Activated B cell treated with CpG ODN at 0.5 μM for 24 hours (primary cell): ENCODE results near the gene ALK. TPM values are rescaled to one million over a fixed set of nuclear protein-coding genes. Genes with fewer than 3 reads are reported as not detected.

ENCODE experiments used
- ATAC-seq: fragments of 200-7000 bp; cut with Tn5 transposase; one replicate; pipeline ENCODE4 v1.10.0; 2021; ENCODE audit warnings: low read depth, mild to moderate bottlenecking, moderate library complexity
- CTCF ChIA-PET: fragments of 350-600 bp; sonication (Branson Sonifier 250); formaldehyde crosslinking; loops from one replicate; lab custom pipeline; 2021; ENCODE audit warnings: antibody characterized with exemption; lab: Charles Lee
- POLR2A ChIA-PET: fragments of 350-600 bp; sonication (Branson Sonifier 250); formaldehyde crosslinking; loops from one replicate; lab custom pipeline; 2021; ENCODE audit warnings: antibody characterized with exemption; lab: Charles Lee
- DNase-seq: peaks from one replicate; pipeline ENCODE4 v3.0.0; 2022
- H3K27ac Mint-ChIP-seq: one replicate; pipeline ENCODE4 v1.8.0; 2020; ENCODE audit warnings: mixed read lengths
- H3K27me3 Mint-ChIP-seq: one replicate; pipeline ENCODE4 v1.8.0; 2021; ENCODE audit warnings: mixed read lengths
- H3K36me3 Mint-ChIP-seq: one replicate; pipeline ENCODE4 v1.8.0; 2021; ENCODE audit warnings: low read depth, mixed read lengths
- H3K4me1 Mint-ChIP-seq: one replicate; pipeline ENCODE4 v1.8.0; 2021; ENCODE audit warnings: mixed read lengths
- H3K4me3 Mint-ChIP-seq: one replicate; pipeline ENCODE4 v1.8.0; 2020; ENCODE audit warnings: mild to moderate bottlenecking, mixed read lengths
- H3K9me3 Mint-ChIP-seq: one replicate; pipeline ENCODE4 v1.8.0; 2020; ENCODE audit warnings: mixed read lengths
- intact Hi-C: fragments of 100-400 bp; cut with micrococcal nuclease; formaldehyde crosslinking; loops from one replicate; pipeline ENCODE4 v1.15.1; 2024
- total RNA-seq: library from RNA; stranded (reverse); gene quantifications from 2 replicates; pipeline ENCODE4 v1.2.3, GENCODE V29; 2022
- TF ChIP-seq, protein P1 (sequence below): fragments of 200-600 bp; IDR thresholded peaks from one replicate; pipeline ENCODE4 v1.8.0; 2022; ENCODE audit warnings: antibody characterized with exemption, mild to moderate bottlenecking

Gene ALK
- total RNA-seq, 1 donor from 2014 or later: not detected

- no peak overlapping the region for H3K27ac Mint-ChIP-seq
- no peaks in the 10 kb centered on the region for H3K36me3 Mint-ChIP-seq
- peaks cover 6% of the 10 kb centered on the region for H3K27me3 Mint-ChIP-seq
- ATAC-seq (no peak), DNase-seq (no peak)
- intact Hi-C loops: no loop called here
- H3K4me3 Mint-ChIP-seq: no peak overlapping the region
- no peaks in the 10 kb centered on the region for H3K9me3 Mint-ChIP-seq
- TF ChIP-seq, protein P1, sequence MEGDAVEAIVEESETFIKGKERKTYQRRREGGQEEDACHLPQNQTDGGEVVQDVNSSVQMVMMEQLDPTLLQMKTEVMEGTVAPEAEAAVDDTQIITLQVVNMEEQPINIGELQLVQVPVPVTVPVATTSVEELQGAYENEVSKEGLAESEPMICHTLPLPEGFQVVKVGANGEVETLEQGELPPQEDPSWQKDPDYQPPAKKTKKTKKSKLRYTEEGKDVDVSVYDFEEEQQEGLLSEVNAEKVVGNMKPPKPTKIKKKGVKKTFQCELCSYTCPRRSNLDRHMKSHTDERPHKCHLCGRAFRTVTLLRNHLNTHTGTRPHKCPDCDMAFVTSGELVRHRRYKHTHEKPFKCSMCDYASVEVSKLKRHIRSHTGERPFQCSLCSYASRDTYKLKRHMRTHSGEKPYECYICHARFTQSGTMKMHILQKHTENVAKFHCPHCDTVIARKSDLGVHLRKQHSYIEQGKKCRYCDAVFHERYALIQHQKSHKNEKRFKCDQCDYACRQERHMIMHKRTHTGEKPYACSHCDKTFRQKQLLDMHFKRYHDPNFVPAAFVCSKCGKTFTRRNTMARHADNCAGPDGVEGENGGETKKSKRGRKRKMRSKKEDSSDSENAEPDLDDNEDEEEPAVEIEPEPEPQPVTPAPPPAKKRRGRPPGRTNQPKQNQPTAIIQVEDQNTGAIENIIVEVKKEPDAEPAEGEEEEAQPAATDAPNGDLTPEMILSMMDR: no peak
- ChIA-PET POLR2A (no interaction called here), CTCF (no interaction called here)
- H3K4me1 Mint-ChIP-seq: no peaks in the 10 kb centered on the region
These were observed 110.0 kb downstream of the ALK start for GRCh38 chr2:29811378-29811777.

DNA sequence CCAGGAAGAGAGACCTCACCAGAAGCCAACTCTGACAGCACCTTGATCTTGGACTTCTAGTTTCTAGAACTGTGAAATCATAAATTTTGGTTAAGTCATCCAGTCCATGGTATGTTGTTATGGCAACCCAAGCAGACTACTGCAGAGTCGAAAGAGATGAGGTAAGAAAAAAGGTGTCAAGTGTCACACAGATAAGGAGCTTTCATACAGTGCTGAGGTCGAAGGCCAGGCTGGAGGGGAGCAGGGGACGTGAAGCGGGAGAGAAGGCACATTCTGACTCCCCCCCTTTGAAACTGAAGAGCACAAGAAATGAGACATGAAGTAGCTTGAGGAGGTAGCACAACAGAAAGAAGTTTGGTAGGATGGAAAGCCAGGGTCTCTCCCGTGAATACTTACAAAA is 110.4 kb downstream of the ALK start:
- no peaks in the 10 kb centered on the region for H3K36me3 Mint-ChIP-seq
- TF ChIP-seq, protein P1: no peak
- ChIA-PET CTCF (no interaction called here), POLR2A (no interaction called here)
- H3K27ac Mint-ChIP-seq: no peak overlapping the region
- no peak overlapping the region for H3K4me3 Mint-ChIP-seq
- ATAC-seq: no peak
- no peak for DNase-seq
- H3K9me3 Mint-ChIP-seq: no peaks in the 10 kb centered on the region
- peaks cover 6% of the 10 kb centered on the region for H3K27me3 Mint-ChIP-seq
- no peaks in the 10 kb centered on the region for H3K4me1 Mint-ChIP-seq
- intact Hi-C loops: no loop called here

DNA sequence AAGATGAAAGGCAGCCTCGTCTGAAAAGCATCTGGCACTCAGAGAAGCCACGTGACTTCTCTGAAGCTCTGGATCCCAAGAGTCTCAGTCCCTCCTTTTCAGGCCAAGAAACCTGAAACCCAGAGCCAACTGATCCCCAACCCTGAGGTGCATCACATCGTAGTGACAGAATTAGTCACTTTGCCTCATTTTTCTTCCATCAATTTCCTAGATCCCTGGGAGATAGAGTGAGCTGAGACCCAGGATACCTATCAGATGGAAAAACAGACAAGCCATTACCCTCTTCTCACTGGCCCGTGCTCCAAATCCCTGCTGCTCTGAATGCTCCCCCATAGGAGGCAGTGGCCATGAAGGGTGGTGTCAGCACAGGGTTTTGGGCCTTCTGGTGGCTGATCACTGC is 113.1 kb downstream of the ALK start:
- Mint-ChIP-seq H3K4me1 (no peaks in the 10 kb centered on the region), H3K4me3 (no peak overlapping the region), H3K27me3 (peaks cover 9% of the 10 kb centered on the region), H3K9me3 (peaks cover 5% of the 10 kb centered on the region), H3K27ac (no peak overlapping the region), H3K36me3 (no peaks in the 10 kb centered on the region)
- ChIA-PET CTCF (no interaction called here), POLR2A (no interaction called here)
- TF ChIP-seq, protein P1: no peak
- no peak for DNase-seq
- intact Hi-C loops: no loop called here
- no peak for ATAC-seq

GRCh38 chr2:29807082-29807481 is 114.3 kb downstream of the ALK start:
- no peak overlapping the region for H3K4me3 Mint-ChIP-seq
- ATAC-seq (no peak), DNase-seq (no peak)
- no peak overlapping the region for H3K27ac Mint-ChIP-seq
- intact Hi-C loops: no loop called here
- H3K9me3 Mint-ChIP-seq: peaks cover 5% of the 10 kb centered on the region
- ChIA-PET CTCF (no interaction called here), POLR2A (no interaction called here)
- H3K27me3 Mint-ChIP-seq: peaks cover 9% of the 10 kb centered on the region
- no peaks in the 10 kb centered on the region for H3K4me1 Mint-ChIP-seq
- no peaks in the 10 kb centered on the region for H3K36me3 Mint-ChIP-seq
- TF ChIP-seq, protein P1: no peak

GRCh38 chr2:29806461-29806860 is 114.9 kb downstream of the ALK start:
- ChIA-PET POLR2A (no interaction called here), CTCF (no interaction called here)
- H3K9me3 Mint-ChIP-seq: peaks cover 5% of the 10 kb centered on the region
- TF ChIP-seq, protein P1: no peak
- DNase-seq (no peak), ATAC-seq (no peak)
- no peak overlapping the region for H3K4me3 Mint-ChIP-seq
- H3K36me3 Mint-ChIP-seq: no peaks in the 10 kb centered on the region
- no peak overlapping the region for H3K27ac Mint-ChIP-seq
- peaks cover 9% of the 10 kb centered on the region for H3K27me3 Mint-ChIP-seq
- intact Hi-C loops: no loop called here
- H3K4me1 Mint-ChIP-seq: no peaks in the 10 kb centered on the region
